ENCODE results near the gene AP1G2.

The AP1G2 gene

DNA sequence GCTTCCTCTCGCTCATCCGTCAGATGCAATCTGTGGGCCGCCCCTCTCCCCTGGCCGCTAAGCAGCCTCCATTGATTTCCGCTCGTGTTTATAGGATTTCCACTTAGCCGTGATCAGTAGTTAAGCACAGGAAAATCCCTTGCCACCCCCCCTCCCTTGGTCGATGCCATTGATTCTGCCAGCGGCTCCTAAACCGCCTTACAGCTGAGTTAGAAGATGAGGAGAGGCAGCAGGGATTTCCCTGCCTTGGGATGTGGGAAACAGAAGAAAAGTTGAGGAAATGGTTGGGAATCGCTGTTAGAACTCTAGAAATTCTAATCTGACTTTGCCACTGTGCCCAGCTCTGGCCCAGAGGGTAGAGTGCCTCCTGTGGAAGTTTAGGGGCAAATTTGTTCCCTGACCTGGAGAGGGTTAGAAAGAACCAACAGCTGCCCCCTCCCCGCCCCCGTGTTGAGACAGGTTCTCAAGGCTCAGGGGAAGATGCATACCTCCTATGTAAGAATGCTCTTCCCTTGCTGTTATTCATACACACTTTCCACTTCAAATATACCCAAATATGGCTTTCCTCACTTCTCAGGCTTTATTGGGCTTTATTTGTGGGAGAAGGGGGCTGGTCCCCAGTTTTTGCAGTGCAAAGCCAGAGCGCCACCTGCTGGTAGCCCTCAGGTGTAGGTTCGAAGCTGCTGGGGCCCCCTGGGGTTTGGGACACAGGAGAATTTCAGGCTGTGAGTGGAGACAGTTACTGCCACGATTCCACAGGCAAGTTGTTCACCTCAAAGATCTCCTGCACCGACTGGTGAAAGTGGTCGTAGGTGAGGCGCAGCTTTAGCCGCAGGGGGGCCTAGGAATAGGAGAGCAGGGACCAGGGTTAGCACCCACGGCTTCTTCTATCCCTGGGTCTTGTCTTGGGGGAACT is 8.3 kb downstream of the AP1G2 start:
- DNase-seq: peak in 29 of 58 donors; percentile 18 to 72 (median 31)

DNA sequence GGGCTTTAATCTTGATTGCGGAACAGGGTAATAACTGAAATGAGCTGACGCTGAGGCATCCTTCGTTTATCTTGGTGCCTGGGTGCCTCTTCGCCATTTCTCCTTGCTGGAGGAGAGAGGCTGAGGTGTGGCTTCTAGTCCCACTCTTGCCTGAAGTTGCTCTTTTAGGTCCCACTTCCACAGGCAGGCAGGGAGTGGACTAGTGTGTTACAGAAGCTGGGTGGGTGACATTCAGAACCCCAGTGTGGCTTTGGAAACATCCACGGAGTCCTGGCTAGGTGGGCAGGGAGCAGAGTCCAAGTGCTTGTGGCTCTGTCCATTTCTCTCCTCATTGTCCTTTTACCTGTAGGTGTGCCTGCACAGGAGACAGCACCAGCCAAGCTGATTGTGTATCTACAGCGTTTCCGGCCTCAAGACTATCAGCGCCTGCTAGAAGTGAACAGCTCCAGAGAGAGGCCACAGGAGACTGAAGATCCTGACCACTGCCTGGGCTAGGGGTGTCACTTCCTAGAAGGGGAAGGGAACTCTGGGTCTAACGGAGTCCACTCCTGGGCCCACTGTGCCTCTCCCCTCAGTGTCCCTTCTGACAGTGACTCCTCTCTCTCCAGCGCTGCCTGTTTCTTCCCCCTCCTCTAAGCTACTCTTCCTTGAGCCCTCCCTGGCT is 9.1 kb downstream of the AP1G2 start:
- DNase-seq: no peak

DNA sequence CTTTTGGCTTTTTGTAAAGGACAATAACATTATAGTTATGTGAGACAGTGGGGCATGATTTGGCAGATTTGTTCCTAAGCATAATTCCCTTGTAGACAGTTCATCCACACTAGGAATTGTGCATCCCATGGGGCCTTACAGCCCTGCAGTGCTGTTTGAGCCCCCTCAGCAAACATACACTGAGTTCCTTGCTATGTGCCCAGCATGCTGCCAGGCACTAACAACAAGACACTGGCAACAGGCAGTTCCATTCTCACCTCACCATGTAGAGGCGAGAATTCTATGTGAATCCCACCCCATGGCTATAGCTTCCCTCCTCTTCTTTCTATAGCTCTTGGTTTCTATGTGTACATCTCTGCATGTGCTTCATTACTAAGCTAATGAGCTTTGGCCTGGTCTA is 9.6 kb downstream of the AP1G2 start:
- no peak for DNase-seq

DNA sequence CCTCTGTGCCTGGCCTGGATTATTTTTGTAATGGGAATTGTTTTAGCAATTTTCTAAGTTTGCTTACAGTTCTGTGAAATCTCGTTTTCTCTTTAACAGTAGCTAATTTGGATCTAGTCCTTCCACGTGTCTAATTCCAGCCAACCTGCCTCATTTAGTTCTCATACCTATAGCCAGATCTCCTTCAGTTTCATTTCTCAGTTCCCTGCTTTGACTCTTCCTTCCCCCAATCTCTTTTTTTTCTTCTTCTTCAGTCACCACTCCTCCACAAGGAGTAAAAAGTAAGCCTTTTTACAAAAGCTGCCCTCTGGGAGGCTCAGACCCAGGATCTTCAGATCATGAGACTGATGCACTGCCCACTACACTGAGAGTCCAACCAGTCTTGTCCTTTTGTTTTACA is 10.1 kb downstream of the AP1G2 start:
- DNase-seq: no peak

DNA sequence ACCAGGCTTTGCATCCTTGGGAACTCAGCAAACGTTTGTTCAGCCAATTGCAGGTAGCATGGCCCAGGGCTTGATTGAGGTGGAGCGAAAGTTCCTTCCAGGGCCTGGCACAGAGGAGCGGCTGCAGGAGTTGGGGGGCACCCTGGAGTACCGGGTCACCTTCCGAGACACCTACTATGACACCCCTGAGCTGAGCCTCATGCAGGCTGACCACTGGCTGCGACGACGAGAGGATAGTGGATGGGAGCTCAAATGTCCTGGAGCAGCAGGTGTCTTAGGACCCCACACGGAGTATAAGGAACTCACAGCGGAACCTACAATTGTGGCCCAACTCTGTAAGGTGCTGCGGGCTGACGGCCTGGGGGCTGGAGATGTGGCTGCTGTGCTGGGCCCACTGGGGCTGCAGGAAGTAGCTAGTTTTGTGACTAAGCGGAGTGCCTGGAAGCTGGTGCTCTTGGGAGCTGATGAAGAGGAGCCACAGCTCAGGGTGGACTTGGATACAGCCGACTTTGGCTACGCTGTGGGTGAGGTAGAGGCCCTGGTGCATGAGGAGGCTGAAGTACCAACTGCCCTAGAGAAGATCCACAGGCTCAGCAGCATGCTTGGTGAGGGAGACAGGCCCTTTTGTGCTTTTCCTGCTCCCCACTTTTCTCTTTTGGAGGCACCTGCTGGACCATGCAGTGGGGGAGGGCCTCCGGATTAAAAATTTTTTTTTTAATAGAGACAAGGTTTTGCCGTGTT is 10.7 kb downstream of the AP1G2 start:
- no peak for DNase-seq

DNA sequence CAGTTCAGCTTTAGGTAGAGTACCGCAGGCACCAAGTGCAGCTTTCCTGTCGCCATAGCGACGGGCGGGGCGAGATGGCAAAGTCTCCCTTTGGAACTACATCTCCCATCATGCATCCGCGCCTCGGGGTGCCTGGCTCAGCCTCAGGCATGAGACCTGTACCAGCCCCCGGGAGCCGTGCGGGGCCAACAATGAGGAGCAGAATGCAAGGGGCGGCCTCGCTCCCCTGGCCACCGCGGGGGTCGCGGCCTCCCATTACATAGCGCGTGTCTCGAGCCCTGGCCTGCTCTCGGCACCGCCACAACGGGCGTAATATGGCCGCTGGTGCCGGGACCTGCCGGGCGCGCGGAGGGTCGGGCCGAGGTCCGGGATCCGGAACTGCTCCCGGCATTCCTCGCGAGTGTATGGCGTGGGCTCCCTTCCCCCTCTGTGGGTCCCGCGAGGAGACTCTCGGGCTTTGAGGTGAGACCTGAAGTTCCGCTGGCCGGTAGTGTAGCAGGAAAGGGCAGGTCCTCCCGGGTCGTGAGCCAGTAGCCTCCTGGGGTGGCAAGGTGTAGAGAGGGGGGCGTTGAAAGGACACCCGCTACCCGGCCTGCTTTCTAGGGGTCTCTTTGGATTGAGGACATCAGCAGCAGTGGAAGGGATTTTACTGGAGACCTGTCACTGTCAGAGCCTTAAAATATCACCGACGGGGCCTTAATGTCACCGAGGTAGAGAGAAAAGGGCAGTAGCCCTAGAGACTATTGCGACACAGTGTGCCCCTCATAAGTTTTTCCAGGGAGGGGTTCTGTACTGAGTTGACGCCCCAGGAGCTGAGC is 11.5 kb downstream of the AP1G2 start, which contains the start of gene THTPA:
THTPA (plus strand) TSS at position 390 of the 818 bp plus-strand sequence. CDS start 487 bp downstream, outside the sequence.
- DNase-seq: peak; percentile 51 to 98 (median 91)

DNA sequence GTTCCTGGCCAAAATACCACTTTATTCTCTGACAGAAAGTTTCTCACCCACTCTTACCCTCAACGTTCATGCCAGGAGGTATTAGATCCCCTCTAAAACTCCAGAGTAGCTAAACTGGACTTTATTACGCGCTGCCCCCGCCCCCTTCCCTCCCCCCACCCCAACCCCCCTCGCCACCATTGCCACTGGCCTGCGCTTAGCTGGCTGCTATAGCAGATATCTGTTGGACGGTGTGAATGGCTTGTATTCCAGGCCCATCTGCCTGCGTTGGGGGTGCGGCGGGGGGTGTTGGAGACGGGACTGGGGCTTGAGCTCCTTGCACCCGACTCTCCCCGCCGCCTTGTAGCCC is 12.1 kb downstream of the AP1G2 start:
- no peak for DNase-seq

DNA sequence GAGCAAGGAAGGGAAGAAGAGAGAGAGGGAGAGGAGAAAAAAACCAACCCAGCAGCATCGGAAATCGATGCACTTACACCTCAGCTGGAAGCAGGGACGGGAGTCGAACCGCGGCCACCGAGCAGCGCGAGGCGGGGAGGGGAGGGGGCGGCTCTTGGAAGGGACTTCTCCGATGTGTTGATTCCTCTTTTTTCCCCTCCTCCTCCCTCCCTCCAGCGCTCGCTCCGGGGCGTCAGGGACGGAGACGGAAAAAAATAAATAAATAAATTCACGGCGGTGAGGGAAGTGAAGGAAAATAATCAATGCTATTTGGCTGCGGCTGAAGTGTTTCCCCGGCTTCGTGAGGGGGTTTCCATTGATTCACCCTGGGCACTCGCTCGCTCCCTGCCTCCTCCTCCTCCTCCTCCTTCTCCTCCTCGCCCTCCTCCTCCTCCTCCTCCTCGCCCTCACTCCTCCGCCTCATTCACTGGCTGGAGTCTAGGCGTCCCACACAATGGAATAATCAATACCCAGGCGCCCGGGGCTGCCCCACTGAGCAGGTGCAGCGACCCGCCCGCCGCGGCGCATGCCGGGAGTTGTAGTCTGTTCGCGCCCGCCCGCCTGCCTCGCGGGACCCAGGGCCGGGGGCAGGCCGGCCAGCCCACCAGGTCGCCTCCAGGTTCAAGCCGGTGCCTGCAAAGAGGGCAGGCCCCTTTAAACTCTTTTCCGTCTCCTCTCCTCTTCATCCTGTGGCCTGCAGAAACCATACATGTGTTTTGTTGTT is 16.1 kb downstream of the AP1G2 start, which contains the start of gene ZFHX2:
ZFHX2 (minus strand) TSS at position 500 of the 763 bp plus-strand sequence. CDS start 16,440 bp downstream, outside the sequence.
- peak; percentile 36 to 91 (median 82) for DNase-seq

DNA sequence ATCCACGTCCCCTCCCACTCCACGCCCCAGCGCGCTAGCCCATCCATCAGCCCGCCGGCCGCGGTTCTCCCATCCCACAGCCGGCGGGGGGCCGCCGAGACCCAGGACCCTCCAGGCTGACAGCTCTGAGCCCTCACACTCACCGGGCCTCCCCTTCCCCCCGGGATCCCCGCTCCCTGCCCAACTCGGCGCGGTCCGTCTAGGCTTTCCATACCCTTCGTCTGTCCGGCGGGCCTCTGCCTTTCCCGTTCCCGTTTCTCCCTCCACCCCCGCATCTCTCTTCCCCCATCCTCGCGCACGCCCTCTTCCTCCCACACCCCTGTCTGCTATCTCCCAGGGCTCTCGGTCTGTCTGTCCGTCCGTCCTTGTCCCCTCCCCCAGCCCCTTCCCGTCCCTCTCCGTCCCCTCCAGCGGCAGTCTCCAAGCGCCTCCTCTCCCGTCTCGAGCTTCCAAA is 16.8 kb downstream of the AP1G2 start:
- DNase-seq: peak in 18 of 58 donors; percentile 35 to 82 (median 58)

DNA sequence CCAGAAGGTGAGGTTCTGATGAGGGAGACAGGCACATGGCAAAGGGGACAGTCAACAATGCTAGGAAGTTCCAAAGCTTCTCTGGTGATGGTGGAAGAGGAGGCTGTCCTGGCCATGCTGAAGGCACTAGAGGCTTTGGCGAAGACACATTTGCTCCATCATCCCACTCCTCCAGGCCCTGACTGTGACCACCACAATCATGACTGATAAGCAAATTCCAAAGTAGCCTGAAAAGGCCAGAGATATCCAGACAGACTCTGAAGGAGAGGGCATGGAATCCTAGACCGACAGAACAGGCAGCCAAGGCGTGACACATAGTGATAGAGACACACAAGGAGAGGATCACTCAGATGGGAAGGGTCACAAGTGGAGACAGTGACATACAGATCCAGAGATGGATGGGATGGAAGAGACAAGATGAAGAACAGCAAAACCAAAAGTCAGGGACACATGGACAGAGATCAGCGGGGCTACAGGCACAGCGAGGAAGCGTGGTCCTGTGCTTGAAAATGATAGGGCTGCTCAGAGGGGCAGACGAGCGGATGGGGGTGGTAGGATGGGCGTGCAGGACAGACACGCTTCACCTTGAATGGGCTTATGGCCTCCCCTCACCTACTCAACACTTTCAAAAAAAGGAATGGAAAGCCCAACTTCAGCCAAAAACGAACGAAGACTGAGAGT is 17.3 kb downstream of the AP1G2 start:
- DNase-seq: peak in 2 of 58 donors; percentile 48 to 52

DNA sequence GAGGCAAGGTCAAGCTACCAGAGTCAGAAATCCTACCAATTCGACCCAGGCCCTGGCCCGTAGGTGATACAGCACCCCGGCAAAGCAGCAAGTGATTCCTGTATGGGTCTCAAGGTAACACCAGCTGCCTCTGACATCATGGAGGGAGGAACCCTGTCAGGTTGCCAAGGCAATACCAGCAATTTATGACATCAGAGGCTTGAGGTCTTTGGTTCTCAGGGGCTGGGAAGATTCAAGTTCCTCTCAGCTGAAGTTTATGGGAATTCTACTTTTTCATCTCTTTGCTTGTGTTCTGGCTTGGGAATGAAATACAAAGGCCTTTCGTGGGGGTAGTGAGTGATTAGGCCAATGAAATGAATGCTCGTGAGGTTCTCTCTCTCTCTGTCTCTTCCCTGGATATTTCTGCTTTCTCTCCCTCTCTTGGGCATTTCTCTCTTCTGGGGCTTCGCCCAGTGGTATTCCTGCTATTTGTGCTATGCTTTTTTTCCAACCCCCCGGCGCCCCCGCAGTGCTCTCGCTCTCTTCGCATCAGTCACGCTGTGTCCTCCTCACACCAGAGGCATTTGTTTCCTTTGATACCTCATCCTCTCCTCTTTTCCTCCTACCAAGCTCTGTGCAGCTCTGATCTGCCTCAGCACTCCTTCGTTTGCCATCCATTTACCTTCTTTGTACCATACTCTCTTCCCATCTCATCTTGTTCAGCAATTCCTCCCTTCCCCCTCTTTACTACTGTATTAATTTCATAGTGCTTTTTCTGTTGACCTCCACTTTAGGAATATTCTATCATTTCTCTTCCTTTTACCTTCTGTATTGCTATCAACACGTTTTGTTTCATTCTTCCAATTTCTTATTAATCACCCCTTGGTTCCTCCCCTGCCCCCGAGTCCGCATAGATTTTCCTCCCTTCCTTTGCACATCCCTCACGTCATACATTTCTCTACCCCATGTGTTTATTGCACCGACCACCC is 19.0 kb downstream of the AP1G2 start:
- peak in 2 of 58 donors; percentile 17 to 22 for DNase-seq

DNA sequence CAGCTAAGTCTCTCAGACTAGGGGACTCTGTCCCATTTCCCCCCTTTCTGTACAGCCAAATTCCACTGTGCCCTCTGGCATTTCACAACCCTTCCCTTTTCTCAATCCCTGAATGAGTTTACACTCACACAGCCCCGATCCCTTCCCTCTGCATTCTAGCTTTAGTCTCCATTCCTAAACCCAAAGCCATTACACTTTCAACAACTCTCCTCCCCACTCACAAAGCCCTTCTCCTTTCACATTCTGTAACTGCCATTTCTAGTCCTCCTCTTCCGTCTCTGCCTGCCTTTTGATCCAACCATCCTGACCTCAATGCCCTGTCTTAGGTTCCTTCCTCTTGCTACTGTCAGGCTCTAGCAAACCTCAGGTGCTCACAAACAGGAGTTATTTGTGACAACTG is 19.7 kb downstream of the AP1G2 start:
- DNase-seq: no peak

DNA sequence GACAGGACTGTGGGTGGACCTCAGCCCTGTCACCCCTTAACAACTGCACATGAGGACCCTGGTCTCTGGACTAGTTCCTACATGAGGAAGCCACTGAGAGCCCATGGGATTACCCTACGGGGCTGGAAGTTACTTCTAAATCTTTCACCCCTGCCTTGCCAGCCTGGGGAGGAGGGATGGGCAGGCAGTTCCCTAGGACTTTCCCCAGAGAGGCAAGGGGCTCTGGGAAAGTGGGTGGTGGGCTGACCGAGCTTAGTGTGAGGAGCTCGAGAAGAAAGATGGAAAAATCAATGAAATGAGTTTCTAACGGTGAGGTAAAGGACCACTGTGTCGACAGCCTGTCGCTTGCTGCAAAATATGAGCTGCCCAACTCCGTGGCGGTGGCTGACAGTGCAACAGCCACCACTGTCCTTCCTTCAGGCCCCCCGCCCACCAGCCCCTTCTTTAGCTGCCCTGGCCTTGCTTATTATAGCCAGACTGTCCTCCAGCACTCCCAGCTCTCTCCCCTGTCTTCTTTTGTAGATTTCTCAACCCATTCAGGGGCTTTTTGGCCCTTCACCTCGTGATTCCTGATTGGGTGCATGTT is 21.0 kb downstream of the AP1G2 start:
- DNase-seq: no peak

DNA sequence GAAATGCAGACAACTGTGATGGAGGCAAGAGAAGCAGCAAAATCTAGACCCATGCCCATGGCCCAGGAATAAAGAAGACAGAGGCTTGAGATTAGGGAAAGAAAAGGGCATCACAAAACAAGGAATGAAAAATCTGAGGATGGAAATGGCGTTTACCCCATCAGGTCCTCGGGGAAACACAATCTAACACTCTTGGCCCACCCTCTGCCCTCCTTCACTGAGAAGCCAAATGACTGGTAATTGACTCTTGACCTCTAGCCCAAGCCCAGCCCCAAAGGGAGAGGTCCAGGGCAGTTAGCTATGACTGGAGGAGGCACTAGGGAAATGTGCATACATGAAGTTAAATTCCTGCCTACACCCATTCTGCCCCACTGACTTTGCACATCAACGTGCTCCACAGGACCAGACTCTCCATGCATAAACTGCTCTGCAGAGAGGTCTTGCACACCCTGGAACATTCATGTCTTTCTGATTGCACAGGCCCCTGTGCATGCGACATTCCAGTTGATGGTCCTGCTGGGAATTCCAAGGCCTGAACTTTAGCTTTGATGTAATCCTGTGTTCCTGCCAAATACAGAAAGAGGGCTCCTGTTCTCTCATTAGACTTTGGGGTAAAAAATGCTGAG is 21.7 kb downstream of the AP1G2 start:
- no peak for DNase-seq

DNA sequence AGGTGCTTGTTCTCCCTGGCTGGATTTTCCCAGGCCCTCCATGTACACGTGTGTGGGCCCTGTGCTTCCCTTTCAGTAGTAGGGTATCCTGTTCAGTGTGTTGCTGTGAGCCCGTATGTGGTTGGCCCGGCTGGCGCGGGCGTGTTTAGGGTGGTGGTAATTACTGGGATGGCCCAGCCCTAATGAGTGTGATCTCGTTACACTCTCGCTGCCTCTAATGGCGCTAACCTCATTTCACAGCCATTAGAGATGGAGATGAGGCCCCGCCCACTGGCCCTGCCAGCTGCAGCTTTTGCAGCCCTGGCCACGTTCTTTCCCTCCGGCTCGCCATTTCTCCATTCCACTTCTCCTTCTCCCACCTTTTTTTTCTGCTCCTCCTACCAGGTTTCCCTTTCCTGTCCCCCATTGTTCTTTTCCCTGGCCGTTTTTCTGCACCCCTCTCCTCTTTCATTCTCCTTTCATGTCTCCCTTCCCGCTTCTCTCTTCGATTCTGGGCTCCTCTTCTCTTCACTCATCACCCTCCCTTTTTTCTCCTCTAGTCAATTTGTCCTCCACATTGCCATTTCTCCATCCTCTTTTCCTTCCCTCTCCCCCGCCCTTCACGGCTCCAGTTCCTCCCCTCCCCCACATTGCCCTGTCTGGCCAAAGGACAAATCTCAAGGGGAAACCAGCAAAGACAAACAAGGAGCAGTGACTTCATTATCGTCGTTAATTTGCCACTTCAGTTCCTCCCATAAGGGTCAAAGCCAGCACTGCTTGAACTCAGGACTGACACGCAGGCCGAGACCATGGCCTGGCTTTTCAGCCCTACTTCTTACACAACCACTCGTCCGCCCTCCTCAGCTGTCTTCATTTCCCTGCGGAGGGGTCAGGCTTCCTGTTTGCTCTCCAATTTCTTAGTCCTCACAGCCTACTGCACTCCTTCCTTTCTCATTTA is 22.8 kb downstream of the AP1G2 start:
- peak in 35 of 58 donors; percentile 8 to 67 (median 38) for DNase-seq

DNA sequence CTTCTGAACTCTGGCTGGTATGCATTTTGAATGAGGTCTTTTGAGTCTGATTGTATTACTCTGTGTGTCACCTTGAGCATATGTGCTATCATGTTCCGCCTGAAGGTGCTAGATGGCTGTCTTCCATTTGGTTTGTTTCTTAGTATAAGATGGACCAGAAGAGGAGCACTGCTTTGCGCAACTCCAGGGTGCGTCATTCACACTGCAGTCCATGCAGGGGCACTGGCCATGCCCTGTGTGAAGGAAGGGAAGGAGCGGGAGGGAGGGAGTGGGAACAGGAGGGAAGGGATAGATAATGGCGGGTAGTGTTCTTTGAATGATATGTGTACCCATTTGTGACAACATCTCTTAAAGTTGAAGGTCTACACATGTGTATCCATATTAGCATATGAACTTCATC is 24.2 kb downstream of the AP1G2 start:
- no peak for DNase-seq
